Mammary epithelial cell (primary cell): Measurements from ENCODE around the gene CIC.
A peak's percentile ranks its signal among the peaks of the same experiment; 100 is the strongest.

ENCODE experiments used
- CTCF ChIP-seq, 2 donors: IDR thresholded peaks in 1 of 2; conservative IDR thresholded peaks in 1 of 2; 2 replicates each; pipeline ENCODE4 v1.5.1; 2011 to 2012; ENCODE audit warnings: inconsistent platforms in 2 of 2, low read length in 2 of 2, mild to moderate bottlenecking in 2 of 2, control low read depth in 1 of 2, low read depth in 1 of 2; ENCODE audit not compliant: insufficient read depth in 1 of 2; ENCODE audit errors: extremely low read depth in 1 of 2
- EZH2 ChIP-seq: IDR thresholded peaks from 2 replicates; pipeline ENCODE4 v1.6.1; 2012; ENCODE audit warnings: low read length, inconsistent platforms, borderline replicate concordance

- TF ChIP-seq EZH2, result no peak
- TF ChIP-seq CTCF (conservative IDR thresholded peaks at IDR 0.05 in 1 of 2, IDR thresholded peaks at IDR 0.05 in 1 of 2; ENCODE audit: extremely low read depth in 1 of 2, insufficient read depth in 1 of 2, low read depth in 1 of 2, low read length in 2 of 2), result peak; percentile 60 to 81
Observed at GRCh38 chr19:42246143-42246921, 22.7 kb upstream of the CIC start.
